ENCODE measurements around the gene RAB40A.

GRCh38 chrX:103453655-103454054 lies 65.6 kb downstream of the RAB40A start:
- no peak for TF ChIP-seq RAD21 (IDR thresholded peaks at IDR 0.05; ENCODE audit: low read depth)
- TF ChIP-seq CEBPB (IDR thresholded peaks at IDR 0.05) = no peak
- no peak for TF ChIP-seq EGR1 (IDR thresholded peaks at IDR 0.05)
- no peak for TF ChIP-seq TAF1 (IDR thresholded peaks at IDR 0.05; ENCODE audit: low read depth)
- no peak for TF ChIP-seq MAX (IDR thresholded peaks at IDR 0.05)
- no peak for TF ChIP-seq CREB1 (IDR thresholded peaks at IDR 0.05; ENCODE audit: low read depth)
- TF ChIP-seq TCF12 (IDR thresholded peaks at IDR 0.05; ENCODE audit: low read depth) = no peak
- TF ChIP-seq REST (IDR thresholded peaks at IDR 0.05; ENCODE audit: low read depth) = no peak
- no peak for TF ChIP-seq EP300 (IDR thresholded peaks at IDR 0.05; ENCODE audit: borderline replicate concordance)
- TF ChIP-seq ZBTB7A (IDR thresholded peaks at IDR 0.05; ENCODE audit: low read depth) = no peak
